H1 (cell line): Measurements from ENCODE around the gene LAMP1. TPM values are rescaled to one million over a fixed set of nuclear protein-coding genes. Genes with fewer than 3 reads are reported as not detected.

Experiments used
- CTCF ChIA-PET: fragments of 300-600 bp; sonication (Branson Sonifier 250); formaldehyde crosslinking; loops from one replicate; lab custom pipeline; 2021; ENCODE audit not compliant: partially characterized antibody; lab: Charles Lee
- POLR2A ChIA-PET: fragments of 300-600 bp; sonication (Branson Sonifier 250); formaldehyde crosslinking; loops from one replicate; lab custom pipeline; 2021; ENCODE audit warnings: inconsistent platforms; ENCODE audit not compliant: partially characterized antibody; lab: Charles Lee
- DNase-seq, 2 experiments: peaks; one replicate each; pipeline versions ENCODE4 v3.0.0 to v3.0.0-alpha.2; 2010 to 2022; ENCODE audit warnings: low spot score in 2 of 2, low read depth in 1 of 2, mixed read lengths in 1 of 2
- FAIRE-seq: peaks from 2 replicates; lab custom pipeline; 2011; peaks lifted over from hg19 to GRCh38; lab: Jason Lieb, UNC
- H2AFZ ChIP-seq: 2 replicates; pipeline ENCODE4 v1.8.1; 2012; ENCODE audit warnings: low read length, inconsistent platforms
- H2AK5ac ChIP-seq: 2 replicates; pipeline ENCODE4 v1.6.1; 2013; ENCODE audit warnings: low read depth, low read length
- H2BK120ac ChIP-seq: replicated peaks from 2 replicates; pipeline ENCODE3; 2013; ENCODE audit warnings: low read depth, low read length, inconsistent platforms
- H2BK12ac ChIP-seq: 2 replicates; pipeline ENCODE4 v1.6.1; 2013; ENCODE audit warnings: low read depth, low read length
- H2BK15ac ChIP-seq: 2 replicates; pipeline ENCODE4 v1.6.1; 2013; ENCODE audit warnings: low read length
- H2BK20ac ChIP-seq: 2 replicates; pipeline ENCODE4 v1.6.1; 2013; ENCODE audit warnings: low read length
- H2BK5ac ChIP-seq: 2 replicates; pipeline ENCODE4 v1.6.1; 2013; ENCODE audit warnings: low read depth, low read length
- H3K14ac ChIP-seq: 2 replicates; pipeline ENCODE4 v1.6.1; 2013; ENCODE audit warnings: inconsistent platforms; ENCODE audit not compliant: insufficient read length
- H3K18ac ChIP-seq: 2 replicates; pipeline ENCODE4 v1.6.1; 2013; ENCODE audit warnings: low read length; ENCODE audit errors: extremely low read depth
- H3K23ac ChIP-seq: 2 replicates; pipeline ENCODE4 v1.6.1; 2013; ENCODE audit warnings: inconsistent platforms; ENCODE audit not compliant: insufficient read length
- H3K23me2 ChIP-seq: 2 replicates; pipeline ENCODE4 v1.6.1; 2013; ENCODE audit warnings: low read depth, low read length
- H3K27ac ChIP-seq: 2 replicates; pipeline ENCODE4 v1.6.1; 2011; ENCODE audit warnings: low read depth, low read length, inconsistent platforms
- H3K27me3 ChIP-seq, 4 experiments: replicated peaks in 1 of 4; 1 replicate in 1 of 4; 2 replicates in 3 of 4; pipeline versions ENCODE4 v1.6.1 to v1.8.1; 2011 to 2013; ENCODE audit warnings: low read length in 3 of 4, mild to moderate bottlenecking in 3 of 4, inconsistent platforms in 2 of 4, mixed read lengths in 2 of 4, moderate library complexity in 1 of 4; ENCODE audit not compliant: control insufficient read depth in 3 of 4, insufficient read depth in 3 of 4; ENCODE audit errors: extremely low read depth in 1 of 4
- H3K36me3 ChIP-seq, 4 experiments: 2 replicates each; pipeline versions ENCODE4 v1.6.1 to v1.8.1; 2011 to 2013; ENCODE audit warnings: mild to moderate bottlenecking in 4 of 4, low read length in 3 of 4, moderate library complexity in 2 of 4, control low read depth in 1 of 4, inconsistent platforms in 1 of 4; ENCODE audit not compliant: insufficient read depth in 4 of 4, control insufficient read depth in 2 of 4
- H3K4ac ChIP-seq: replicated peaks from 2 replicates; pipeline ENCODE3; 2013; ENCODE audit warnings: low read length, low read depth, mixed read lengths, inconsistent platforms; ENCODE audit not compliant: insufficient read length
- H3K4me1 ChIP-seq, 4 experiments: replicated peaks in 1 of 4; 1 replicate in 1 of 4; 2 replicates in 3 of 4; pipeline versions ENCODE4 v1.6.1 to v1.8.1; 2011 to 2013; ENCODE audit warnings: low read length in 3 of 4, inconsistent platforms in 2 of 4, mixed read lengths in 1 of 4; ENCODE audit not compliant: insufficient read depth in 4 of 4, control insufficient read depth in 3 of 4
- H3K4me2 ChIP-seq, 2 experiments: 2 replicates each; pipeline versions ENCODE4 v1.6.1 to v1.8.1; 2011 to 2013; ENCODE audit warnings: low read depth in 2 of 2, low read length in 2 of 2, control low read depth in 1 of 2, inconsistent platforms in 1 of 2, mild to moderate bottlenecking in 1 of 2; ENCODE audit not compliant: insufficient read depth in 1 of 2
- H3K4me3 ChIP-seq, 4 experiments: fragments of 200-600, 300-600 bp in 1 of 4; sonication (generic), shearing (Covaris generic), sonication (Bioruptor Twin) in 1 of 4; 2 replicates each; pipeline versions ENCODE4 v1.5.1 to v1.8.1; 2011 to 2016; ENCODE audit warnings: low read length in 4 of 4, low read depth in 3 of 4, control low read depth in 2 of 4, inconsistent platforms in 2 of 4, mild to moderate bottlenecking in 2 of 4, mixed read lengths in 1 of 4, moderate library complexity in 1 of 4; ENCODE audit not compliant: insufficient read depth in 2 of 4; ENCODE audit errors: extremely low read depth in 1 of 4
- H3K56ac ChIP-seq: replicated peaks from 2 replicates; pipeline ENCODE3; 2013; ENCODE audit warnings: low read depth, mild to moderate bottlenecking, mixed read lengths, low read length, inconsistent platforms; ENCODE audit not compliant: insufficient read length
- H3K79me1 ChIP-seq: 2 replicates; pipeline ENCODE4 v1.6.1; 2013; ENCODE audit warnings: low read depth, low read length, control low read depth
- H3K79me2 ChIP-seq, 2 experiments: 2 replicates each; pipeline versions ENCODE4 v1.6.1 to v1.8.1; 2012 to 2013; ENCODE audit warnings: low read length in 2 of 2, mild to moderate bottlenecking in 2 of 2, inconsistent platforms in 1 of 2; ENCODE audit not compliant: insufficient read depth in 2 of 2, control insufficient read depth in 1 of 2
- H3K9ac ChIP-seq, 4 experiments: replicated peaks in 1 of 4; 1 replicate in 1 of 4; 2 replicates in 3 of 4; pipeline versions ENCODE4 v1.6.1 to v1.8.1; 2011 to 2013; ENCODE audit warnings: low read depth in 3 of 4, low read length in 3 of 4, control low read depth in 2 of 4, mild to moderate bottlenecking in 2 of 4, moderate library complexity in 2 of 4, inconsistent platforms in 1 of 4; ENCODE audit errors: extremely low read depth in 1 of 4
- H3K9me3 ChIP-seq, 2 experiments: 2 replicates each; pipeline versions ENCODE4 v1.6.1 to v1.8.1; 2012 to 2013; ENCODE audit warnings: mild to moderate bottlenecking in 2 of 2, moderate library complexity in 2 of 2, control low read depth in 1 of 2, inconsistent platforms in 1 of 2, low read depth in 1 of 2, low read length in 1 of 2, mixed read lengths in 1 of 2; ENCODE audit not compliant: insufficient read depth in 2 of 2
- H4K20me1 ChIP-seq, 2 experiments: replicated peaks in 1 of 2; 2 replicates each; pipeline versions ENCODE3 to v1.8.1; 2011 to 2013; ENCODE audit warnings: inconsistent platforms in 2 of 2, low read length in 2 of 2, mild to moderate bottlenecking in 1 of 2; ENCODE audit not compliant: insufficient read depth in 2 of 2, control insufficient read depth in 1 of 2
- H4K5ac ChIP-seq: 2 replicates; pipeline ENCODE4 v1.6.1; 2013; ENCODE audit warnings: low read length, low read depth, mixed read lengths, inconsistent platforms; ENCODE audit not compliant: insufficient read length
- H4K8ac ChIP-seq: 2 replicates; pipeline ENCODE4 v1.8.0; 2013; ENCODE audit warnings: mild to moderate bottlenecking, moderate library complexity, low read length, inconsistent platforms; ENCODE audit not compliant: insufficient read depth; ENCODE audit errors: extremely low read depth
- H4K91ac ChIP-seq: replicated peaks from 2 replicates; pipeline ENCODE3; 2013; ENCODE audit warnings: low read length, mixed read lengths, inconsistent platforms; ENCODE audit not compliant: insufficient read length
- CEBPB ChIP-seq: IDR thresholded peaks from 2 replicates; pipeline ENCODE4 v1.6.1; 2012; ENCODE audit warnings: low read depth, low read length
- CHD2 ChIP-seq: IDR thresholded peaks from 2 replicates; pipeline ENCODE4 v1.6.1; 2012; ENCODE audit warnings: low read length, improper control_type of control experiment
- CTBP2 ChIP-seq: IDR thresholded peaks from 2 replicates; pipeline ENCODE4 v1.7.0; 2011; ENCODE audit warnings: borderline replicate concordance, mild to moderate bottlenecking, moderate library complexity, mixed read lengths, low read length; ENCODE audit not compliant: insufficient read depth, insufficient read length
- EP300 ChIP-seq, 2 experiments: IDR thresholded peaks; 1 replicate in 1 of 2; 2 replicates in 1 of 2; pipeline ENCODE4 v1.6.1; 2011 to 2012; ENCODE audit warnings: low read depth in 2 of 2, low read length in 2 of 2, mild to moderate bottlenecking in 2 of 2, borderline replicate concordance in 1 of 2, inconsistent platforms in 1 of 2, moderate library complexity in 1 of 2
- GTF2F1 ChIP-seq: IDR thresholded peaks from 2 replicates; pipeline ENCODE4 v1.6.1; 2012; ENCODE audit warnings: low read depth, low read length, improper control_type of control experiment, borderline replicate concordance
- JUN ChIP-seq: IDR thresholded peaks from 2 replicates; pipeline ENCODE4 v1.6.1; 2011; ENCODE audit warnings: low read depth, mild to moderate bottlenecking, improper control_type of control experiment, low read length
- KDM4A ChIP-seq: IDR thresholded peaks from one replicate; pipeline ENCODE4 v1.7.1; 2012; ENCODE audit warnings: low read depth, mild to moderate bottlenecking, moderate library complexity, low read length, inconsistent platforms; ENCODE audit not compliant: severe bottlenecking
- MAFK ChIP-seq: IDR thresholded peaks from 2 replicates; pipeline ENCODE4 v1.6.1; 2012; ENCODE audit warnings: low read depth, mild to moderate bottlenecking, improper control_type of control experiment, low read length
- RNF2 ChIP-seq: fragments of 200-900, 300-1000 bp; sonication (generic); IDR thresholded peaks from 2 replicates; pipeline ENCODE4 v1.7.1; 2016; ENCODE audit warnings: borderline replicate concordance, low read depth, mild to moderate bottlenecking, antibody characterized with exemption, low read length; ENCODE audit not compliant: poor library complexity, severe bottlenecking; ENCODE audit errors: missing control alignments
- TAF1 ChIP-seq: IDR thresholded peaks from 2 replicates; pipeline ENCODE4 v1.6.1; 2011; ENCODE audit warnings: mild to moderate bottlenecking, low read depth, low read length
- TBP ChIP-seq: IDR thresholded peaks from 2 replicates; pipeline ENCODE4 v1.6.1; 2011; ENCODE audit warnings: low read depth, low read length, improper control_type of control experiment
- ZNF274 ChIP-seq: IDR thresholded peaks from 2 replicates; pipeline ENCODE4 v1.7.0; 2012; ENCODE audit warnings: low read length, borderline replicate concordance; ENCODE audit errors: extremely low read depth
- WGBS, 2 experiments: shearing (Covaris generic) in 1 of 2; methylation state at CpG; one replicate each; pipeline versions ENCODE4 v1.1.6 to v1.1.7; 2013 to 2015; ENCODE audit warnings: low lambda C conversion rate in 2 of 2, mixed read lengths in 2 of 2, inconsistent platforms in 1 of 2, low coverage in 1 of 2, missing lambda C conversion rate in 1 of 2; ENCODE audit not compliant: insufficient replicate concordance in 2 of 2, insufficient coverage in 1 of 2, insufficient read length in 1 of 2; ENCODE audit errors: extremely low coverage in 1 of 2, missing lambda C conversion rate in 1 of 2; 5-methylcytosine and 5-hydroxymethylcytosine counted together
- polyA plus RNA-seq, 7 experiments: library from polyadenylated mRNA; depleted of rRNA in 3 of 7; stranded (reverse) in 5 of 7; unstranded in 2 of 7; fragments of >200 nt in 5 of 7; fragments of 200-250 nt in 2 of 7; gene quantifications; 1 replicate in 5 of 7; 2 replicates in 1 of 7; 4 replicates in 1 of 7; pipeline versions ENCODE4 v1.2.1 to v1.2.3, GENCODE V29; 2011 to 2013; ENCODE audit warnings: missing spikeins in 2 of 7, mixed read lengths in 2 of 7
- total RNA-seq: library from RNA; stranded (reverse); fragmentation: NEBNext Ultra II Directional; extraction: Animal tissue kit (Norgen Biotek cat#: 25700); gene quantifications from 2 replicates; pipeline ENCODE4 v1.2.1, GENCODE V29; 2021
- TF ChIP-seq, protein P1 (sequence below): IDR thresholded peaks from 2 replicates; pipeline ENCODE4 v1.6.1; 2012; ENCODE audit warnings: inconsistent platforms

The LAMP1 gene
- total and polyA plus RNA-seq, 2 of the 8 experiments (the other 6 are each of a cell fraction or from before 2014, with no cell fraction given), result 97.6 to 140 TPM

DNA sequence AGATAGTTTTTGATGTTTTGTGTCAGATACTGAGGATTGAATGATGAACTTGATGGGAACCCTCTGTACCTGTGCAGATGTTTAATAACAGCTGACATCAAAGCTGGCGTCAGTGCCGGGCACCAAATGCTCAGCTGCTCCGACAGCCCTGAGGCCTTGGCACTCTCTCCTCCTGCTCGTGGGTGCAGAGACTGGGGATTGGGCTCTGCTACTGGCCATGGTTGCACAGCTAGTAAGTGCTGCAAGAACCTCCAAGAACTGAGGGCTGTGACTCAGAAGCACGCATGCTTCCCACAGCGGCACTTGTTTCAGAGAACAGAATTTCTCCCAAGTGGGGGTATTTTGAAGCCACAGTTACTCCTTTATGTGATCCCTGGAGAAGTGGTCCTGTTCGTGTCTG is 5.9 kb downstream of the LAMP1 start:
- DNase-seq, result no peak
- Histone ChIP-seq H2BK20ac (no peak overlapping the region), H3K27ac (no peak overlapping the region), H3K9ac (no peak overlapping the region; a peak in 1 of 7 replicates), H3K56ac (no peak overlapping the region), H2BK15ac (no peak overlapping the region), H4K91ac (no peak overlapping the region), H3K14ac (no peak overlapping the region), H3K79me2 (peaks cover 7 to 86% of the 10 kb centered on the region in 2 experiments), H3K23ac (no peak overlapping the region), H3K27me3 (no peaks in the 10 kb centered on the region), H3K4me1 (no peaks in the 10 kb centered on the region; a peak in 2 of 7 replicates), H3K4ac (no peak overlapping the region), H2BK5ac (no peak overlapping the region), H4K20me1 (peaks cover 7 to 17% of the 10 kb centered on the region in 2 experiments), H3K4me3 (no peak overlapping the region), H3K79me1 (peaks cover 10% of the 10 kb centered on the region), H2BK120ac (no peak overlapping the region), H2AK5ac (no peak overlapping the region), H2AFZ (no peak overlapping the region), H4K5ac (no peak overlapping the region), H2BK12ac (no peak overlapping the region), H4K8ac (no peak overlapping the region), H3K23me2 (no peaks in the 10 kb centered on the region), H3K18ac (no peak overlapping the region), H3K36me3 (no peaks in the 10 kb centered on the region; a peak in 1 of 8 replicates), H3K4me2 (no peak overlapping the region), H3K9me3 (no peaks in the 10 kb centered on the region)
- CTCF ChIA-PET, result interaction anchor here (0.9 kb wide), 1 partner anchor 46 kb away, joined by 5 read pairs; no protein-coding TSS in a partner anchor
- no peak for FAIRE-seq
- POLR2A ChIA-PET, result interaction anchor here (1.2 to 1.4 kb wide), 3 partner anchors 9 to 34 kb away, joined by 3 to 4 read pairs (median 3); no protein-coding TSS in a partner anchor
- whole genome bisulfite sequencing, 2 experiments, result 92% methylated on average over 7 of the region's 7 CpGs; no CpG with 5 or more reads in 1 of the 2 experiments
- TF ChIP-seq CHD2, result no peak
- TF ChIP-seq, protein P1, sequence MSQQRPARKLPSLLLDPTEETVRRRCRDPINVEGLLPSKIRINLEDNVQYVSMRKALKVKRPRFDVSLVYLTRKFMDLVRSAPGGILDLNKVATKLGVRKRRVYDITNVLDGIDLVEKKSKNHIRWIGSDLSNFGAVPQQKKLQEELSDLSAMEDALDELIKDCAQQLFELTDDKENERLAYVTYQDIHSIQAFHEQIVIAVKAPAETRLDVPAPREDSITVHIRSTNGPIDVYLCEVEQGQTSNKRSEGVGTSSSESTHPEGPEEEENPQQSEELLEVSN, result no peak
- TF ChIP-seq ZNF274, result no peak
- TF ChIP-seq CTBP2, result no peak
- no peak for TF ChIP-seq TBP
- no peak for TF ChIP-seq KDM4A
- no peak for TF ChIP-seq CEBPB
- no peak for TF ChIP-seq RNF2
- TF ChIP-seq GTF2F1, result no peak
- TF ChIP-seq TAF1, result no peak
- TF ChIP-seq MAFK, result no peak
- no peak for TF ChIP-seq JUN
- TF ChIP-seq EP300 (IDR thresholded peaks at IDR 0.05; ENCODE audit: borderline replicate concordance in 1 of 2, low read depth in 2 of 2, low read length in 2 of 2), result no peak
